Stimulated activated CD4-positive, alpha-beta T cell treated with anti-CD3 and anti-CD28 coated beads, TNF-alpha, amount 100 ng/mL, for 4 hours (primary cell): Measurements from ENCODE around the gene GON4L.
A peak's percentile ranks its signal among the peaks of the same experiment; 100 is the strongest.
"Not testable (repeated sequence)": the region's sequence is repeated elsewhere in the genome, so short reads cannot be mapped to it uniquely, and the experiment has no call there.

Source experiments
- DNase-seq, 3 experiments: peaks; one replicate each; pipeline ENCODE4 v3.0.0-alpha.2; 2020; ENCODE audit warnings: low read depth in 3 of 3

The GON4L gene, protein sequence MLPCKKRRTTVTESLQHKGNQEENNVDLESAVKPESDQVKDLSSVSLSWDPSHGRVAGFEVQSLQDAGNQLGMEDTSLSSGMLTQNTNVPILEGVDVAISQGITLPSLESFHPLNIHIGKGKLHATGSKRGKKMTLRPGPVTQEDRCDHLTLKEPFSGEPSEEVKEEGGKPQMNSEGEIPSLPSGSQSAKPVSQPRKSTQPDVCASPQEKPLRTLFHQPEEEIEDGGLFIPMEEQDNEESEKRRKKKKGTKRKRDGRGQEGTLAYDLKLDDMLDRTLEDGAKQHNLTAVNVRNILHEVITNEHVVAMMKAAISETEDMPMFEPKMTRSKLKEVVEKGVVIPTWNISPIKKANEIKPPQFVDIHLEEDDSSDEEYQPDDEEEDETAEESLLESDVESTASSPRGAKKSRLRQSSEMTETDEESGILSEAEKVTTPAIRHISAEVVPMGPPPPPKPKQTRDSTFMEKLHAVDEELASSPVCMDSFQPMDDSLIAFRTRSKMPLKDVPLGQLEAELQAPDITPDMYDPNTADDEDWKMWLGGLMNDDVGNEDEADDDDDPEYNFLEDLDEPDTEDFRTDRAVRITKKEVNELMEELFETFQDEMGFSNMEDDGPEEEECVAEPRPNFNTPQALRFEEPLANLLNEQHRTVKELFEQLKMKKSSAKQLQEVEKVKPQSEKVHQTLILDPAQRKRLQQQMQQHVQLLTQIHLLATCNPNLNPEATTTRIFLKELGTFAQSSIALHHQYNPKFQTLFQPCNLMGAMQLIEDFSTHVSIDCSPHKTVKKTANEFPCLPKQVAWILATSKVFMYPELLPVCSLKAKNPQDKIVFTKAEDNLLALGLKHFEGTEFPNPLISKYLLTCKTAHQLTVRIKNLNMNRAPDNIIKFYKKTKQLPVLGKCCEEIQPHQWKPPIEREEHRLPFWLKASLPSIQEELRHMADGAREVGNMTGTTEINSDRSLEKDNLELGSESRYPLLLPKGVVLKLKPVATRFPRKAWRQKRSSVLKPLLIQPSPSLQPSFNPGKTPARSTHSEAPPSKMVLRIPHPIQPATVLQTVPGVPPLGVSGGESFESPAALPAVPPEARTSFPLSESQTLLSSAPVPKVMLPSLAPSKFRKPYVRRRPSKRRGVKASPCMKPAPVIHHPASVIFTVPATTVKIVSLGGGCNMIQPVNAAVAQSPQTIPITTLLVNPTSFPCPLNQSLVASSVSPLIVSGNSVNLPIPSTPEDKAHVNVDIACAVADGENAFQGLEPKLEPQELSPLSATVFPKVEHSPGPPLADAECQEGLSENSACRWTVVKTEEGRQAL (N-terminal part only)

DNA sequence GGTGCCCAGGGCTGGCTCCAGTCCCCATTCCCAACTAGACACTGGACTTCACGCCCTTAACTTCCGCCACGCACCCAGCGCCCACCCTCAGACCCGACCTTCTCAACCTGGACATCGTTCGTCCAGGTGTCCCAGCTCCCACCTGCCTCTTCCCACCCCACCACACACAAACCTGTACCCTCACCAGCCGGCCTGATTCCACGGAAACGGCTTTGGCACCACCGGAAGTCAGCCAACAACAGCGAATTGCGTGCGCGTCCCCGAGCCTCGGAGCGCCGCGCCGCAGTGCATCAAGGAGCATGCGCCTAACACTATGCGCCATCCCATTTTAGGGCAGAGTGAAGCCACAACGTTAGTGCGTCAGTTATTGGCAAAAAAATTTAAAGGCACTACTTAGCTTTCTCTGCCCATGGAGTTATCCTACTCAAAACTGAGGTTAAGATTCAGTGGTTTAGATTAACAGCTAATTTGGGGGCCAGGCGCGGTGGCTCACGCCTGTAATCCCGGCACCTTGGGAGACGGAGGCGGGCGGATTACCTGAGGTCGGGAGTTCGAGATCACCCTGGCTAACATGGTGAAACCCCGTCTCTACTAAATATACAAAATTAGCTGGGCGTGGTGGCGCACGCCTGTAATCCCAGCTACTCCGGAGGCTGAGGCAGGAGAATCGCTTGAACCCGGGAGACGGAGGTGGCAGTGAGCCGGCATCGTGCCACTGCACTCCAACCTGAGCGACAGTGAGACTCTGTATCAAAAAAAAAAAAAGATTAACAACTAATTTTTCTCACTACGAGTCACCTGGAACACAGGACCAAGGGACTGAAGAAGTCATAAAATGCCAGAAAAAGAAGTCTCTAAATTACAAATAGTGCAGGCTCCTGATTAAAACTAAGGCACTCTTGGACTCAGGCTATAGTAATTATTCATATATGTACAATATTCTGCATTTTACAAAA is at the start of gene GON4L:
GON4L (minus strand) TSS at position 240 of the 956 bp plus-strand sequence. CDS start 3,434 bp downstream, outside the sequence.
- DNase-seq, result peak; percentile 62 to 79 (median 76)

DNA sequence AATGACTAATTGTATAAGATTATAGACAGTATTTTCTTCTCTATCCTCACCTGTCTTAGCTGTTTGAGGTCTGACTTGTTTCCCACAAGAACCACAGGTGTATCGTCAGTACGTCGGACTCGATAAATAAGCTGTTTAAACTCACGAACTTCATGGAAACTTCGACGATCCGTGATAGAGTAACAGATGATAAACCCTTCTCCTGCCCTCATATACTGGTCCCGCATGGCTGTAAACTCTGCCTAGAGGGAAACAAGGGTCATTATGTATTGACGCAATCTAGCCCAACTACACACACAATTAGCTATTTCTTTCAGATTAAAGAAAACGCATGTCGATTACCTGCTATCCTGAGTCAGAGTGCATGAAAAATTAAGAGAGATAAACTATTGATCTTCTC is 47.2 kb upstream of the GON4L start:
- no peak for DNase-seq

DNA sequence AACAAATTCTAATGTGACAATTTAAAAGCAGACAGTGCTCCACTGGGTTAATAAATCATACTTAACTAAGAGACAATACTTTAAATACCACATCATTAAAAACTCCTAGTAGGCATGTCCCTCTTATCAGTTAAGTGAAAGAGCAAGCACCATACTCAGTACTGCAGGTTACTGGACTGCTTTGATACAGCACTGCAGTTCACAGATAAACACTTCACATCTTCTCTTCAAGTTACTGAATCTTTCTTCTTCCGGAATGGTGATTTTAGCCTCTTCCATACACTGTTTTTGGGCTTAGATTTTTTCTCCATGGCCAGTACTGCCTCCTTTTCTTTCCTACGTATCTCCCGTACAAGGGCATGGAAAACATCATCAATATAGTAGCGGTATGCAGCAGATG is 43.1 kb upstream of the GON4L start:
- DNase-seq, result no peak

DNA sequence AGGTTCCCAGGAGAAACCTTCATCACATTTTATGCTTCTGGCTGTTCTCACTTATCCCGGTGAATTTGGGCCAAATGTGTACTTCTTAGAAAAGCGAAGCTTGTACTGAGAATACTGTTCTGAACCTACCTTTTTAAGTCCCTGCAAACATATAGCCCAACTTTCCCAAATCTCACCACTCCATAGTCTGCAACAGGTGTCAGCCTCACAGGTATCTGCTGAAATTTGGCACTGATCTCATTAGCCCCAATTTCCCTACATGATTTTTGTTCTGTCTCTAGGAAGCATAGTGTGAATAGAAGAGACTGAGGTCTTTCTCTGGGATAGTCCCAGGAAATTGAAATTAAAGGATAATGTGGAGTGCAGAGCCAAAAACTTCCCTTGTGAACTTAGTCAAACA is 42.7 kb upstream of the GON4L start:
- DNase-seq, result no peak

DNA sequence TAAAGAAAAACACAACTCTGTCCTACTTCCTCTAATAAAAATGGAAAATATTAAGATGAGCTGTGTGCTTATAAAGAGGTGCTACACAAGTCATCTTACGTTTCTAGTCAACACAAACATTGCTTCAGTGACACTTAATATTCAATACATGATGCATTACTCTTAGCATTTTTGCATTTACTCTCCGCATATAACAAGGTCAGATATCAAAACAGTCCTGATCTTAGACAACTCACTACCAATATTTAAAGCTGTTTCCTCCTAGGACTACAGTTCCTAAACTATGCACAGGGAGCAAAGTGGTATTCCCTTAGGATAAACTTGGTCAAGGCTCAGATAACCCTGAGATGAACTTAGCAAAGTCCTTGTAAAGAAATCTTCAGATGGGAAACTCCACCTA is 41.9 kb upstream of the GON4L start:
- DNase-seq, result no peak

DNA sequence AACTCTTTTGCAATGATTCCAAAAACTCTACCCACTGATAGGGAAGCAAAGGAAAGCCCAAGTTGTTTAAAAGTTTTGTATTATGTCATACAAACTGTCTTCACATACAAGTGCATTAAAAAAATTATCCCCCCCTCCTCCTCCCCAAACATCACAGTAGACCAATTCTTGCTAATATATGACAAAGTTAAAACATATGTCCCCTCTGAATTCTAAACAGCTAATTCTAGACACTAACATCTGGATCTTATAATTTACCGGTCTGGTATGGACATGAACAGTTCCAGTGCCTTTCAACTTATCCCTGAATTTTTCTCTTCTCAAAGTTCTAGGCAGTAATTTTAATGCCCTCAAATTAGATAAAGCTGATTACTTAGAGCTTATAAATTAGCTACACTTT is 40.7 kb upstream of the GON4L start:
- DNase-seq, result no peak

DNA sequence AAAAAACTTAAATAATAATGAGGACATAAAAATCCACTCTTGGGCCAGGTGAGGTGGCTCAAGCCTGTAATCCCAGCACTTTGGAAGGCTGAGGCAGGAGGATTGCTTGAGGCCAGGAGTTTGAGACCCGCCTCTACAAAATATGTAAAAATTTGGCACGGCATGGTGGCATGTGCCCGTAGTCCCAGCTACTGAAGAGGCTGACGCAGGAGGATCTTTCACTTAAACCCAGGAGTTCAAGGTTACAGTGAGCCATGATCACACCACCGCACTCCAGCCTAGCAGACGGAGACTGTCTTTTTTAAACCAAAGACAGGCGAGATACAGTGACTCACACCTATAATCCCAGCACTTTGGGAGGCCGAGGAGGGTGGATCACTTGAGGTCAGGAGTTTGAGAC is 39.5 kb upstream of the GON4L start:
- not testable (repeated sequence) for DNase-seq

DNA sequence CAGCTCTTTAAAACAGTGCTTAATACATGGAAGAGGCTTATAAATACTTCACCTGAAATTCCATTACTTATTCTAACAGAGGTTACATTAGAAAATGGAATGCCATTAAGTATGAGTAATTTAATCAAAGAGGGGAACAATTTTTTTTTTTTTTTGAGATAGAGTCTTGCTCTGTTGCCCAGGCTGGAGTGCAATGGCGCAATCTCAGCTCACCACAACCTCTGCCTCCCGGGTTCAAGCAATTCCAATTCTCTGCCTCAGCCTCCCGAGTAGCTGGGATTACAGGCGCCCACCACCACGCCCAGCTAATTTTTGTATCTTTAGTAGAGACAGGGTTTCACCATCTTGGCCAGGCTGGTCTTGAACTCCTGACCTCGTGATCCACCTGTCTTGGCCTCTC is 38.6 kb upstream of the GON4L start:
- not testable (repeated sequence) for DNase-seq

DNA sequence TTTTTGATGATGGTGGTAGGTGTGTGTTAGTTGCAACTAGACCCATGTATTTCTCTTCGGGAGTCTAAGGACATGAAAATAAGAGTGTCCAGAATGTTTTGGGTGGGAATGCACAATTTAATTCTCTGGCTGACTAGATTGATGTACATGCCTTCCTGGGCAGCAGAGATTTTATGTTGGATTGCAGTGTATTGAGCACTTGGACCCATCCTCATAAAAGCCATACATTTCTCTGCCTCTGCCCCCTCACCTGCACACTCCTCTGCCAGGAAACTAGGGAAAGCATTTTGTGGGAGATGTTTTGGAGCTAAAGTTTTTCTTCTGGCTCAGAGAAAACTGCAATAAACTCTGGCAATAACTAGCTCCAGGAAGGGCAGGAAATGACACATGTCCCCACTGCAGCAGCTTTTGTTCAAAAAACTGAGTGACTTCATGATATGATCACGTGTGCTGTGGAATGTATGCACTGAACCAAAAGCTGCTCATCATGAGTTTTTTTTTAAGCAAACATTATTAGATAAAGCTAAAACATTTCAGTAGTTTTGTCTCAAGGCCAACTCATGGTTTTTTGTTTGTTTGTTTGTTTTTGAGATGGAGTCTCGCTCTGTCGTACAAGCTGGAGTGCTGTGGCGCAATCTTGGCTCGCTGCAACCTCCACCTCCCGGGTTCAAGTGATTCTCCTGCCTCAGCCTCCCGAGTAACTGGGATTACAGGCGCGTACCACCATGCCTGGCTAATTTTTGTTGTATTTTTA is 36.6 kb upstream of the GON4L start:
- no peak for DNase-seq

DNA sequence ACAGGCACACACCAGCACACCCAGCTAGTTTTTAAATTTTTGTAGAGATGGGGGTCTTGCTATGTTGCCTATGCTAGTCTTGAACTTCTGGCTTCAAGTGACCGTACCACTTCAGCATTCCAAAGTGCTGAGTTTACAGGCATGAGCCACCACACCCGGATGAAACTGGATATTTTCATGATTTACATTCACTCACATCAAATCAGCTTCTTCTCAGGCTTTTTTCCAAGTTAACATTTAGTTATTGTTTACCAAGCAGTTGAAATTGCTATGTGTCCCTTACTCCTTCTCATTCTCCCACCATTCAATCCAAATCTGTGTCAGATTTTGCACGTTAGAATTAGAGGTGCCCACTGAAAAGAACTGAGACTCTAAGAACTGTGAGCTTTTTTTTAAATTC is 35.8 kb upstream of the GON4L start:
- no peak for DNase-seq

DNA sequence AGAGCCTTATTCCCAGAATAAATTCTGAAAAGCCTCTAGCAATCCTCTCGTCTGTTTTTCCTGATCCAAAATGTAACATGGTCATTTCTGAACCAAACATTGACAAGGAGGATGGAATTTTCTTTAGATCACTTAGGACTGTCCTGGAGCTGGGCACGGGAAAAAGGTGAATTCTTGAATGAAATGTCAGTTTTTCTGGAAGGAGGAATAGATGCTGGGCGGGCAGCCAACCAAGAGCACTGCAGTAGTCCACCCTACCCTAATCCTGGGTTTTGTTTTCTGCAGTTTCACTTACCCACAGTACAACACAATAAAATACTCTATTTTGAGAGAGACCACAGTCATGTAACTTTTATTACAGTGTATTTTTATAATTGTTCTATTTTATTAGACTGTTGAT is 33.2 kb upstream of the GON4L start:
- no peak for DNase-seq

DNA sequence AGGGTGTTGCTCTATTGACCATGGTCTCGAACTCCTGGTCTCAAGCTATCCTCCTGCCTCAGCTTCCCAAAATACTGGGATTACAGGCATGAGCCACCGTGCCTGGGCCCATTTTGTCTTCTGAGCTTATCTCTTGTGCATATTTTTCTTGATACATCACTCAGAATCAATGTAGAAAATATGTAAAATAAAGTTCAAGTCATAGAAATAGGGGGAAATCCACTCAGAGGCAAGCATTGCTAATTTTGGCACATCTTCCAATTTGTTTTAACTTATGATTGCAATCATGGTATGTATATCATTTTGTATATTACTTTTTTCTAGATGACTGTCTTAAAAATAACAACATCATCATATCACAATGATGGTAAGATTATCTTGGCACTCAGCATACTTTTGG is 32.6 kb upstream of the GON4L start:
- DNase-seq, result no peak

DNA sequence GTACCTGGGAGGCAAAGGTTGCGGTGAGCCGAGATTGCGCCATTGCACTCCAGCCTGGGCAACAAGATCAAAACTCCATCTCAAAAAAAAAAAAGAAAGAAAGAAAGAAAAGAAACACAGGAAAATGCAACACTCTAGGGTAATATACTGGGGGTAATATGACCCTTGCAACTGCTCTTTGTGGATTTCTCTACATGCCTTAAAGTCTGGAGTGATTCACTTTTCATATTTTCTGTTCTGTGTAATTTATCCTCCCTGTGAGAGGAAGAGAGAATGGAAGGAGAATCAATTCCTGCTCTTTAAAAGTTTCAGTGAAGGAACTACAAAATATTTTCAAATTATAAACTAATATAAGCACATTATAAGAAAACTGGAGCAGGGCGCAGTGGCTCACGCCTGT is 31.5 kb upstream of the GON4L start:
- DNase-seq, result no peak

DNA sequence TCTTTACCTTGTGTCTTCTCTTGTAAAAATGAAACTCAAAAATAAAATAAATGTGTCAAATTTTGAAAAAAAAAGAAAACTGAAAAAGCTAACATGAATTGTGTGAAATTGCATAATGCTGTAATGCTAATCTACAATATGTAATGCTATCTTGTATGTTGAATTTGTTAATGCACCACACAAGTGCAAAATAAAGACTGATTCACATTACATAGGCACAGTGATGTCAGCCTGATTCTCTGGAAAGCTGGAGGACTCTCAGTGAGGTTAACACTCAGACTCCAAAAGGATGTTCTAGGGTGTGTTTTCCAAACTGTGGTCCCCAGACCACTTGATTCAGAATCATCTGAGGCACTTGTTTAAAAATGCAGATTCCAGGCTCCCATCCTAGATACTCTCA is 28.0 kb upstream of the GON4L start:
- DNase-seq, result no peak

DNA sequence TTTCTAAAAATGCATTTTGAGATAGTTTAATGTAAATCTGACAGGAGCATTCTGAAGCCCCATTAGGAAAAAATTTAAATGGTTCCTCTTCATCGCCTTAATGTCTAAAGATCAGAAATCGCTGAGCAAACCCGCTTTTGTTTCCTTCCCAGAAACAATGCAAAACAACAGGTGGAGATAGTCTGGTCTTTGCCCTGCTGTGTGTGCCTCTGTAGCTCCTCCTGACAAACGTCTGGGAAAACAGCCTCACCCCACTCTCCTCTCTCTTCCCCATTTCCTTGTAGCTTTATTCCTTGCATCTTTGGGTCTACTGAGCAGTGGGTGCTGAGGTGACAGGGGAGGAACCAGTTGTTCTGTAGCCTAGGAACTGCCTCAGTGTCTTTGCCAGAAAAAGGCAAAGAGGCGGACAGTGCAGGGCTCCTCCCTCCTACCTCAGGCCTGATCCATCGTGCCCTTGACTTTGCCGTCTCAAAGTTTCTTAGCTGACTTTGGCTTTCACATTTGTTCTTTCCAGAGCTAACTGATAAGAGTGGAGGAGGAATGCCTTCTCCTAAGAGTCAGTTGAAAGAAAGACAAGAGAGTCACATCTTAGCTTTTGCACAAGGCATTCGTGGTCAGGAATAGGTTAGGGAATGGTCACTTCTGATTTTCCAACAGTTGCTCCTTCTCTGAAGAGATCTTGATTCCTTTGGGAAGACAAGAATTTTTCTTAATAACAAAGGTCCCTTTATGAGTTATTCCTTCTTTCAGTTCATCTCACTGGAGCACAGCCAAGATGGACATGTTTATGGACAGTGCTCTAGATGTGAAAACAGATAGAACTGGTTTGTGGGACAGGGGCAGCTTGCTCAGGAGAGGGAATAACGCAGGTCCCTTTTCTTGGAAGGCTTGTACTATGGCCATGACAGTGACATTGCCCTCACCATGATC is 27.3 kb upstream of the GON4L start:
- no peak for DNase-seq

DNA sequence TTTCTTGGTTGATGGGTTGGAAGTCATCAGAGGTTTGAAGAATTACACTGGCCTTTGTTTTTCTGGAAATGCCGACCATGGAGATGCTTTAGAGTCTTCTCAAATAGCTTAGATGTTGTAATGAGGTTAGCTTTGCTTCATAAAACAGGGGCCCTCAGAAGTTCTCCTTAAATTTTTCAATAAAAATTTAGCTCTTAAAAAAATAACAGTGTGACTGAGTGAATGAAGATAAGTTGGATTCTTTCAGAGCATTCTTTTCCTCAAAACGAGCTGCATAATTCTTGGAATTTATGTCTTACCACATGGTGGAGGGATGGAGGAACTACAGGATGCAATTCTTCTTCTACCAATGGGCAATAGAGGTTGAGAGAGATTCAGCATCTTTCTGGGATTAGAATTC is 25.8 kb upstream of the GON4L start:
- no peak for DNase-seq

DNA sequence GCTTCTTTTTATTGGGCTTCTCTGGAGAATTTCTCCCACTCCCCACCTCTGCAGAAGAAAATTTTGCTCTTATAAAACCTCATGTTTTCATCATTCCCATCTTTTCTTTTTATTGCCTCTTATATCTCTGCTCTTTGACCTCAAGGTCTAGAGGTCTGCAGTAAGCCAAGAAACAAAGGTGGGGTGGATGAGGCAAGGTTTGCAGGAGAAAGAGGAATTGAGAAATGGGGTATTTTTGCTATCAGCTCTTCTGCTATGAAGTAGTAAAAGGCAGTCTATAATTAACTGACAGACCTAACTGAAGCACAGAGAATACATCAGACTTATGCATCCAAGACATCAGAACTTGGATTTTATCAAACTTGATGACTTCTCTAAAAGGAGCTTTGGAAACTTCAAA is 25.2 kb upstream of the GON4L start:
- DNase-seq, result no peak

DNA sequence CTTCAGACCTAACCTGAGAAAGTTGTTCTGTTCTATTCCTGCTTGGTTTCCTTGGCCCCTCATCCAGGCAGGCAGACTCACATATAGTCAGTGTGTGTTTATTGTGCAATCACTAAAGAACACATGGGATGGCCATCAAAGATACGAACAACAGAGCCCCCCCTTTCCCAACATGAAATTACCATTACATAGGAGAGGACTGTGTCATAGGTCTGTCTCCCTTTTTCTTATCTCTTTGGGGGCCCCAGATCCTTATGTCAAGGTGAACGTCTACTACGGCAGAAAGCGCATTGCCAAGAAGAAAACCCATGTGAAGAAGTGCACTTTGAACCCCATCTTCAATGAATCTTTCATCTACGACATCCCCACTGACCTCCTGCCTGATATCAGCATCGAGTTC is 23.9 kb upstream of the GON4L start:
- no peak for DNase-seq

DNA sequence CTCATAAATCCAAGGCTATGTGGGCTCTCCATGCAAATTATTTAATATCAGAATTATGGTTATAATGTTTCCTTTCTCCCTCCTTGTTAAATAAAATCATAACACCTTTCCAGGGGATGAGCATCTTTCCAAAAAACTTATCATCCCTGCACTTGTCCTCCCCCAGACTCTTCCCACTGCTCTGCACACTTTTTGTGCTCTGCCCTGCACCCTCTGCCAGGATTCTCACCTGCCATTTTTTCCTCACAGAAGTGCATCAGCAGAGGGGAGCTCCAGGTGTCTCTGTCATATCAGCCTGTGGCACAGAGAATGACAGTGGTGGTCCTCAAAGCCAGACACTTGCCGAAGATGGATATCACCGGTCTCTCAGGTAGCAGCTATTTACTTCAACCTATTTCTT is 23.2 kb upstream of the GON4L start:
- no peak for DNase-seq
